Fibroblast of villous mesenchyme (primary cell): ENCODE data around the gene FER. TPM values are rescaled to one million over a fixed set of nuclear protein-coding genes. Genes with fewer than 3 reads are reported as not detected.
"Not testable (repeated sequence)": the region's sequence is repeated elsewhere in the genome, so short reads cannot be mapped to it uniquely, and the experiment has no call there.

ENCODE experiments used
- DNase-seq: peaks from one replicate; pipeline ENCODE4 v3.0.0-alpha.2; 2010; ENCODE audit warnings: low read depth
- H3K4me3 ChIP-seq: 2 replicates; pipeline ENCODE4 v1.5.1; 2011; ENCODE audit warnings: low read depth, mild to moderate bottlenecking, low read length
- CTCF ChIP-seq: IDR thresholded peaks from 2 replicates; pipeline ENCODE4 v1.5.1; 2012; ENCODE audit warnings: low read depth, mild to moderate bottlenecking, low read length; ENCODE audit not compliant: insufficient read depth
- total RNA-seq: library from RNA; depleted of rRNA; stranded (reverse); fragments of >200 nt; gene quantifications from 2 replicates; pipeline ENCODE4 v1.2.3, GENCODE V29; 2012

The FER gene
- total RNA-seq, 1 donor, result 43.6 TPM

- H3K4me3 ChIP-seq, result no peak overlapping the region
- peak; percentile 48 for DNase-seq
- TF ChIP-seq CTCF, result no peak
These were observed 71.0 kb downstream of the FER start for GRCh38 chr5:108818613-108819272.

- H3K4me3 ChIP-seq, result no peak overlapping the region
- TF ChIP-seq CTCF, result no peak
- DNase-seq, result no peak
These were observed 73.3 kb downstream of the FER start for GRCh38 chr5:108820983-108821382.

- TF ChIP-seq CTCF, result no peak
- no peak for DNase-seq
- H3K4me3 ChIP-seq, result no peak overlapping the region
These were observed 74.7 kb downstream of the FER start for GRCh38 chr5:108822211-108822947.

- no peak for TF ChIP-seq CTCF
- no peak for DNase-seq
- no peak overlapping the region for H3K4me3 ChIP-seq
These were observed 79.4 kb downstream of the FER start for GRCh38 chr5:108827131-108827530.

GRCh38 chr5:108830705-108831276, 83.1 kb downstream of the FER start:
- TF ChIP-seq CTCF, result no peak
- DNase-seq, result no peak
- no peak overlapping the region for H3K4me3 ChIP-seq

- TF ChIP-seq CTCF, result no peak
These were observed 88.8 kb downstream of the FER start for GRCh38 chr5:108836492-108836891.

GRCh38 chr5:108842260-108842941, 94.7 kb downstream of the FER start:
- not testable (repeated sequence) for DNase-seq, H3K4me3 ChIP-seq

More at GRCh38 chr5:108836492-108836891, 88.8 kb downstream of the FER start:
- no peak overlapping the region for H3K4me3 ChIP-seq
- no peak for DNase-seq

GRCh38 chr5:108851129-108851528, 103.4 kb downstream of the FER start:
- H3K4me3 ChIP-seq, DNase-seq: not testable (repeated sequence)
